NT2/D1 (cell line): ENCODE measurements around the gene TP53TG5.

ENCODE experiments used
- SUZ12 ChIP-seq: IDR thresholded peaks from 2 replicates; pipeline ENCODE4 v1.6.1; 2011; ENCODE audit not compliant: insufficient read length, insufficient read depth; ENCODE audit errors: extremely low read depth
- YY1 ChIP-seq: IDR thresholded peaks from 2 replicates; pipeline ENCODE4 v1.6.1; 2011; ENCODE audit not compliant: insufficient read length, insufficient read depth
- ZNF274 ChIP-seq: IDR thresholded peaks from 2 replicates; pipeline ENCODE4 v1.6.1; 2011; ENCODE audit warnings: mild to moderate bottlenecking, low read depth, low read length

GRCh38 chr20:45399018-45399417, 20.9 kb upstream of the TP53TG5 start:
- TF ChIP-seq YY1 (no peak), SUZ12 (no peak), ZNF274 (no peak)
